ENCODE results near the gene LY6G6D. TPM values are rescaled to one million over a fixed set of nuclear protein-coding genes. Genes with fewer than 3 reads are reported as not detected.

Gene LY6G6D
- polyA plus RNA-seq, 2 donors, result 0.67 to 1.3 TPM

- Histone ChIP-seq H3K27ac (ENCODE audit: low read depth in 2 of 2, low read length in 1 of 2) (peak overlapping the region; percentile 63 to 80), H3K9me3 (ENCODE audit: control insufficient read depth in 2 of 2, insufficient read depth in 1 of 2, low read depth in 1 of 2, low read length in 1 of 2) (no peaks in the 10 kb centered on the region), H3K27me3 (ENCODE audit: control insufficient read depth in 1 of 2, insufficient read depth in 2 of 2, low read length in 2 of 2) (no peaks in the 10 kb centered on the region), H3K4me1 (ENCODE audit: control insufficient read depth in 2 of 2, insufficient read depth in 2 of 2, low read length in 1 of 2) (peaks cover 0 to 5% of the 10 kb centered on the region in 2 donors), H3K4me3 (ENCODE audit: low read depth in 1 of 2, low read length in 2 of 2) (peak overlapping the region; percentile 51 to 54), H3K36me3 (ENCODE audit: control insufficient read depth in 2 of 2, insufficient read depth in 2 of 2, low read length in 1 of 2) (peaks cover 3 to 5% of the 10 kb centered on the region in 2 donors)
- WGBS, 2 donors, result 0 to 1% methylated on average over 40 of the region's 40 CpGs
Observed at GRCh38 chr6:31681135-31681671, 33.9 kb upstream of the LY6G6D start.

DNA sequence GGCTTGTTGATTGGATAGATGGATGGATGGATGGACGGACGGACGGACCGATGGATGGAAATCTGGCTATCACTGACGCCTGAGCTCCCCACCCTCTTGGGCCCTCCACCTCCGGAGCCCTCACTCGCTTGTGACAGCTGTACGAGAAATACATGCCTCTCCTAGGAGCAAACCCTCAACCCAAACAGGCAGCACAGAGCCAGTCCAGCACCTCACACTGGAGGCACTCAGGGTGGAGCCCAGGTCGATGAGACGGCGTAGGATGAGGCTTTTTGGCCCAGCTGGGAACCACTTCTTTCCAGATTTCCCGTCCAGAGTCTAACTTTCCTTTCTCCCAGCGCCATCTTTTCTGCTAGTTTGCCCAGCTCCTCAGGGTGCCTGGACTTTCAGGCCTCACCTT is 31.6 kb upstream of the LY6G6D start:
- H3K4me1 ChIP-seq (ENCODE audit: control insufficient read depth in 2 of 2, insufficient read depth in 2 of 2, low read length in 1 of 2), result peaks cover 0 to 5% of the 10 kb centered on the region in 2 donors
- H3K36me3 ChIP-seq (ENCODE audit: control insufficient read depth in 2 of 2, insufficient read depth in 2 of 2, low read length in 1 of 2), result peaks cover 19 to 27% of the 10 kb centered on the region in 2 donors
- H3K27me3 ChIP-seq (ENCODE audit: control insufficient read depth in 1 of 2, insufficient read depth in 2 of 2, low read length in 2 of 2), result no peaks in the 10 kb centered on the region
- no peak overlapping the region for H3K27ac ChIP-seq (ENCODE audit: low read depth in 2 of 2, low read length in 1 of 2)
- no peak overlapping the region for H3K4me3 ChIP-seq (ENCODE audit: low read depth in 1 of 2, low read length in 2 of 2)
- 62 to 63% methylated on average over 13 of the region's 13 CpGs for WGBS, 2 donors
- H3K9me3 ChIP-seq (ENCODE audit: control insufficient read depth in 2 of 2, insufficient read depth in 1 of 2, low read depth in 1 of 2, low read length in 1 of 2), result no peaks in the 10 kb centered on the region

- 84 to 87% methylated on average over 5 of the region's 5 CpGs for WGBS, 2 donors
- Histone ChIP-seq H3K27ac (ENCODE audit: low read depth in 2 of 2, low read length in 1 of 2) (no peak overlapping the region), H3K9me3 (ENCODE audit: control insufficient read depth in 2 of 2, insufficient read depth in 1 of 2, low read depth in 1 of 2, low read length in 1 of 2) (no peaks in the 10 kb centered on the region), H3K36me3 (ENCODE audit: control insufficient read depth in 2 of 2, insufficient read depth in 2 of 2, low read length in 1 of 2) (peaks cover 30 to 51% of the 10 kb centered on the region in 2 donors), H3K27me3 (ENCODE audit: control insufficient read depth in 1 of 2, insufficient read depth in 2 of 2, low read length in 2 of 2) (no peaks in the 10 kb centered on the region), H3K4me1 (ENCODE audit: control insufficient read depth in 2 of 2, insufficient read depth in 2 of 2, low read length in 1 of 2) (peaks cover 0 to 3% of the 10 kb centered on the region in 2 donors), H3K4me3 (ENCODE audit: low read depth in 1 of 2, low read length in 2 of 2) (no peak overlapping the region)
Observed at GRCh38 chr6:31686483-31686882, 28.7 kb upstream of the LY6G6D start.

DNA sequence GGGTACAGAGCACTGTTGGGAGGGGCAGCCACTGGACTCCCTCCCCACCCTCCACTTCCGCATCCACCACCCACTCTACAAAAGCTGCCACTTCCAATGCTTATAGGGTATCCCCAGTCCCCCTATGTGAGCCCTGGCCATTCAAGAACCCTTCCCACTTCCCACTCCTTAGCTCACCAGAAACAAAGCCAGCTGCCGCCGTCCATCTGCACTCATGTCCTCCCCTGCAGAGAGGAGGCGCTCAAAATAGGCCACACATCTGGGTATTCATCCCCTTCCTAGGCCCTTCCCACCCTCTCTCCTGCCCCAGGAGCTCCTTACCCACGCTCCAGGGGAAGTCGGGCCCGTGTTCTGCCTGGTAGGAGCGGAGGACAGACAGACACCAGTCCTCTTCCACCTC is 27.8 kb upstream of the LY6G6D start:
- WGBS, 2 donors, result 86 to 87% methylated on average over 8 of the region's 8 CpGs
- H3K9me3 ChIP-seq (ENCODE audit: control insufficient read depth in 2 of 2, insufficient read depth in 1 of 2, low read depth in 1 of 2, low read length in 1 of 2), result no peaks in the 10 kb centered on the region
- no peak overlapping the region for H3K27ac ChIP-seq (ENCODE audit: low read depth in 2 of 2, low read length in 1 of 2)
- no peak overlapping the region for H3K4me3 ChIP-seq (ENCODE audit: low read depth in 1 of 2, low read length in 2 of 2)
- H3K36me3 ChIP-seq (ENCODE audit: control insufficient read depth in 2 of 2, insufficient read depth in 2 of 2, low read length in 1 of 2), result peaks cover 30 to 54% of the 10 kb centered on the region in 2 donors
- no peaks in the 10 kb centered on the region for H3K27me3 ChIP-seq (ENCODE audit: control insufficient read depth in 1 of 2, insufficient read depth in 2 of 2, low read length in 2 of 2)
- peaks cover 0 to 3% of the 10 kb centered on the region in 2 donors for H3K4me1 ChIP-seq (ENCODE audit: control insufficient read depth in 2 of 2, insufficient read depth in 2 of 2, low read length in 1 of 2)

DNA sequence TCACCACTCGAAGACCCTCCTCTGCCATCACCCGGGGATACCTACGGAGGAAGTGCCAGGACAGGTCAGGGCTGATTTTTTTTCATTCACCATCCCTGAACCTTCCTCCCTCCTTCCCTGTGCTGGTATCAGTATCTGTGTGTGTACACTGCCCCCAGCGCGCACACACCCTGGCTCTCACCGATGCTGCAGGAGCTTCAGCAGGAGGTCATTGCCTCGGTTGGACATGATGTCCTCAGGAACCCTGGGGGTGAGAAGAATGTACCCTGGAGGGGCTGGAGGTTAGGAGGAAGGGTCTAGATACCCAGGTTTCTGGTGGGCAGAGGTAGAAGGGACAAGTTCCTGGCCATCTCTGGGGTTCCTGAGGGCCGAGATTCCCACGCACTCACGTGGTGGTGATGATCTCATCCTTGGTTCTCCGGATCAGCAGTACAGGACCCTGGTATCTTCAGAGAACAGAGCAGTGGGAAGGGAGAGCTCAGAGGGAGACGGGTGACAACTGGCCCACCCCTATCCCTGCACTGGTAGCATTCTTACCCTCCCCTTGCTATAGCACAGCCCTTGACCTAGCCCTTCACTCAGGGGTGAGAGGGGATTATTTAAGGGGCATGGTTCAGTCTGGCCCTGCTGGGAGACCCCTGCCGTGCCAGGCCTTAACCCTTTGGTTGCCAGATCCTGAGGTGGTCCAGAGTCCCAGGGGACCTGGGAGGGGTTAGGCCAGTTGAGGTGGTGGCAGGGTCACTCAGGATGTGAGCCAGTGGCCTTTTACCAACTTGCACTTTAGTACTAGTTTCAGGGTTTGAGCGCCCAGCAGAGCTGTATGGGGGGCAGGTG is 27.1 kb upstream of the LY6G6D start:
- H3K9me3 ChIP-seq (ENCODE audit: control insufficient read depth in 2 of 2, insufficient read depth in 1 of 2, low read depth in 1 of 2, low read length in 1 of 2), result no peaks in the 10 kb centered on the region
- H3K4me1 ChIP-seq (ENCODE audit: control insufficient read depth in 2 of 2, insufficient read depth in 2 of 2, low read length in 1 of 2), result peaks cover 0 to 2% of the 10 kb centered on the region in 2 donors
- H3K27ac ChIP-seq (ENCODE audit: low read depth in 2 of 2, low read length in 1 of 2), result no peak overlapping the region
- H3K36me3 ChIP-seq (ENCODE audit: control insufficient read depth in 2 of 2, insufficient read depth in 2 of 2, low read length in 1 of 2), result peaks cover 32 to 59% of the 10 kb centered on the region in 2 donors
- 81 to 83% methylated on average over 14 of the region's 14 CpGs for WGBS, 2 donors
- no peak overlapping the region for H3K4me3 ChIP-seq (ENCODE audit: low read depth in 1 of 2, low read length in 2 of 2)
- H3K27me3 ChIP-seq (ENCODE audit: control insufficient read depth in 1 of 2, insufficient read depth in 2 of 2, low read length in 2 of 2), result no peaks in the 10 kb centered on the region

DNA sequence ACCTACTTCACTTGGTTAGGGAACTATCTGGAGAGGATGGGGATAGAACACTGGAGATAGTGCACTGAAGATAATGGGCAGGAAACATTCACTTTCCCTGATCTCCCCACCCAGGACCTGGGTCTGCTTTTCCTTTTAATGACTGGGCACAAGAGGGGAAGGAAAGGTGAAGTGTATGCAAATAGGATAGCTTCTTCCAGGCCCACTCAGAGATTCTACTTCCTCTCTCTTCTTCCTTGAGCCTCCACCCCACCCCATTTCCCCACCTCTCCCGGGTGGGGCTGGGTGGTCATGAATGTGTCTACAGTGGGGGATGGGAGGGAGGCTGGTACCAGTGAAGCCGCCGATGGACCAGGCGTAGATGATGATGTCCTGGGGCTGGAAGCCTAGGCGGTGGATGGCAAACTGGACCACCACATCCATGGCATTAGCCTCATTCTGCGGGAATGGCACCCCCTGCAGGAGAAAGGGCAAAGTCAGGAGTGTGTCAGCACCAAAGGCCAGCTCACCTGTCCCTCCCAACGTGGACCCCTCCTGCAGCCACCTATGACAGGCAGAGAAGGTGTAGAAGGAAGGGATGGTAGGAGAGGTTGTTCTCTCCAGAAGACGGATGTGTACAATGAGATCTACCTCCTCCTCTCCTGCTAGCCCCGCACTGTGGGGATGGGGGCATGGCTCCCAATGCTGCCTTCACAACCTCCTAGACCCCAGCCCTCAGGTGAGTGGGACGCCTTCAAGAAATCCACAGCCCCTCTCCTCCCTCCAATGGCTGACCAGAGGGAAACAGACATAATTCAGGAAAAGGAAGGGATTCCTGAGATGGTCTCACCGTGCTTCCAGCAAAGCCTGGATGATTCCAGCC is 25.7 kb upstream of the LY6G6D start:
- H3K36me3 ChIP-seq (ENCODE audit: control insufficient read depth in 2 of 2, insufficient read depth in 2 of 2, low read length in 1 of 2), result peaks cover 33 to 68% of the 10 kb centered on the region in 2 donors
- no peaks in the 10 kb centered on the region for H3K9me3 ChIP-seq (ENCODE audit: control insufficient read depth in 2 of 2, insufficient read depth in 1 of 2, low read depth in 1 of 2, low read length in 1 of 2)
- H3K4me1 ChIP-seq (ENCODE audit: control insufficient read depth in 2 of 2, insufficient read depth in 2 of 2, low read length in 1 of 2), result no peaks in the 10 kb centered on the region
- H3K4me3 ChIP-seq (ENCODE audit: low read depth in 1 of 2, low read length in 2 of 2), result no peak overlapping the region
- no peaks in the 10 kb centered on the region for H3K27me3 ChIP-seq (ENCODE audit: control insufficient read depth in 1 of 2, insufficient read depth in 2 of 2, low read length in 2 of 2)
- no peak overlapping the region for H3K27ac ChIP-seq (ENCODE audit: low read depth in 2 of 2, low read length in 1 of 2)
- 79 to 84% methylated on average over 11 of the region's 11 CpGs for WGBS, 2 donors

- Histone ChIP-seq H3K27ac (ENCODE audit: low read depth in 2 of 2, low read length in 1 of 2) (no peak overlapping the region), H3K9me3 (ENCODE audit: control insufficient read depth in 2 of 2, insufficient read depth in 1 of 2, low read depth in 1 of 2, low read length in 1 of 2) (no peaks in the 10 kb centered on the region), H3K27me3 (ENCODE audit: control insufficient read depth in 1 of 2, insufficient read depth in 2 of 2, low read length in 2 of 2) (no peaks in the 10 kb centered on the region), H3K4me3 (ENCODE audit: low read depth in 1 of 2, low read length in 2 of 2) (no peak overlapping the region), H3K4me1 (ENCODE audit: control insufficient read depth in 2 of 2, insufficient read depth in 2 of 2, low read length in 1 of 2) (no peaks in the 10 kb centered on the region), H3K36me3 (ENCODE audit: control insufficient read depth in 2 of 2, insufficient read depth in 2 of 2, low read length in 1 of 2) (peaks cover 30 to 73% of the 10 kb centered on the region in 2 donors)
- WGBS, 2 donors, result 65 to 70% methylated on average over 10 of the region's 10 CpGs
Observed at GRCh38 chr6:31690231-31691077, 24.7 kb upstream of the LY6G6D start.

GRCh38 chr6:31691078-31691463 is 24.1 kb upstream of the LY6G6D start:
- WGBS, 2 donors, result 87 to 89% methylated on average over 6 of the region's 6 CpGs
- Histone ChIP-seq H3K9me3 (ENCODE audit: control insufficient read depth in 2 of 2, insufficient read depth in 1 of 2, low read depth in 1 of 2, low read length in 1 of 2) (no peaks in the 10 kb centered on the region), H3K27ac (ENCODE audit: low read depth in 2 of 2, low read length in 1 of 2) (no peak overlapping the region), H3K36me3 (ENCODE audit: control insufficient read depth in 2 of 2, insufficient read depth in 2 of 2, low read length in 1 of 2) (peaks cover 30 to 74% of the 10 kb centered on the region in 2 donors), H3K27me3 (ENCODE audit: control insufficient read depth in 1 of 2, insufficient read depth in 2 of 2, low read length in 2 of 2) (no peaks in the 10 kb centered on the region), H3K4me3 (ENCODE audit: low read depth in 1 of 2, low read length in 2 of 2) (no peak overlapping the region), H3K4me1 (ENCODE audit: control insufficient read depth in 2 of 2, insufficient read depth in 2 of 2, low read length in 1 of 2) (no peaks in the 10 kb centered on the region)

All from esophagus (tissue), 2 donors.